ENCODE measurements around the gene SCP2D1. TPM values are rescaled to one million over a fixed set of nuclear protein-coding genes. Genes with fewer than 3 reads are reported as not detected.
A peak's percentile ranks its signal among the peaks of the same experiment; 100 is the strongest.

Gene SCP2D1
- total RNA-seq, 4 donors from 2014 or later: not detected

GRCh38 chr20:18837718-18838117, 24.1 kb downstream of the SCP2D1 start:
- no peak overlapping the region for H3K4me3 ChIP-seq
- H3K9me3 ChIP-seq: no peaks in the 10 kb centered on the region
- intact Hi-C loops (cut with DNase I): no loop called here
- no peak for DNase-seq (ENCODE audit: extremely low spot score)
- H3K27me3 ChIP-seq: no peaks in the 10 kb centered on the region
- H3K36me3 ChIP-seq: no peaks in the 10 kb centered on the region
- H3K4me1 ChIP-seq: peaks cover 0 to 3% (median under 1%) of the 10 kb centered on the region in 4 donors
- no peak for TF ChIP-seq POLR2A (IDR thresholded peaks at IDR 0.05; ENCODE audit: low read depth)
- TF ChIP-seq CTCF (IDR thresholded peaks at IDR 0.05): no peak
- no peak for TF ChIP-seq EP300 (IDR thresholded peaks at IDR 0.05)
- no peak for TF ChIP-seq POLR2AphosphoS5 (IDR thresholded peaks at IDR 0.05)
- WGBS: 78% methylated on average over 3 of the region's 3 CpGs
- no peak overlapping the region for H3K27ac ChIP-seq (replicated peaks in 1 of 4)

GRCh38 chr20:18839507-18840247, 26.1 kb downstream of the SCP2D1 start:
- intact Hi-C loops (cut with DNase I): no loop called here
- Histone ChIP-seq H3K4me1 (no peaks in the 10 kb centered on the region), H3K27me3 (no peaks in the 10 kb centered on the region), H3K4me3 (no peak overlapping the region), H3K36me3 (no peaks in the 10 kb centered on the region), H3K9me3 (no peaks in the 10 kb centered on the region), H3K27ac (replicated peaks in 1 of 4) (no peak overlapping the region)
- no peak for DNase-seq (ENCODE audit: extremely low spot score)
- TF ChIP-seq POLR2AphosphoS5 (IDR thresholded peaks at IDR 0.05) (no peak), EP300 (IDR thresholded peaks at IDR 0.05) (no peak)
- 82% methylated on average over 6 of the region's 6 CpGs for WGBS

GRCh38 chr20:18840248-18840645, 26.7 kb downstream of the SCP2D1 start:
- no peaks in the 10 kb centered on the region for H3K4me1 ChIP-seq
- no peak overlapping the region for H3K27ac ChIP-seq (replicated peaks in 1 of 4)
- H3K27me3 ChIP-seq: no peaks in the 10 kb centered on the region
- no peak overlapping the region for H3K4me3 ChIP-seq
- H3K9me3 ChIP-seq: no peaks in the 10 kb centered on the region
- WGBS: 93% methylated on average over 8 of the region's 8 CpGs
- H3K36me3 ChIP-seq: no peaks in the 10 kb centered on the region
- TF ChIP-seq POLR2AphosphoS5 (IDR thresholded peaks at IDR 0.05): no peak
- no peak for TF ChIP-seq CTCF (IDR thresholded peaks at IDR 0.05)
- TF ChIP-seq EP300 (IDR thresholded peaks at IDR 0.05): no peak
- no peak for DNase-seq (ENCODE audit: extremely low spot score)
- intact Hi-C loops (cut with DNase I): no loop called here

GRCh38 chr20:18845017-18845416, 31.4 kb downstream of the SCP2D1 start:
- Histone ChIP-seq H3K9me3 (no peaks in the 10 kb centered on the region), H3K36me3 (no peaks in the 10 kb centered on the region), H3K4me3 (no peak overlapping the region), H3K4me1 (no peaks in the 10 kb centered on the region), H3K27me3 (no peaks in the 10 kb centered on the region), H3K27ac (replicated peaks in 1 of 4) (no peak overlapping the region)
- DNase-seq (ENCODE audit: extremely low spot score): peak; percentile 89
- TF ChIP-seq POLR2AphosphoS5 (IDR thresholded peaks at IDR 0.05): no peak
- TF ChIP-seq POLR2A (IDR thresholded peaks at IDR 0.05; ENCODE audit: low read depth): no peak
- TF ChIP-seq EP300 (IDR thresholded peaks at IDR 0.05): no peak
- TF ChIP-seq CTCF (IDR thresholded peaks at IDR 0.05): no peak
- WGBS: 78% methylated on average over 5 of the region's 5 CpGs
- intact Hi-C loops (cut with DNase I): no loop called here

- H3K9me3 ChIP-seq: no peaks in the 10 kb centered on the region
- TF ChIP-seq POLR2AphosphoS5 (IDR thresholded peaks at IDR 0.05): no peak
- no peak for TF ChIP-seq POLR2A (IDR thresholded peaks at IDR 0.05; ENCODE audit: low read depth)
- no peak for TF ChIP-seq CTCF (IDR thresholded peaks at IDR 0.05)
- no peak for TF ChIP-seq EP300 (IDR thresholded peaks at IDR 0.05)
- WGBS: 82% methylated on average over 7 of the region's 7 CpGs
- peak; percentile 79 for DNase-seq (ENCODE audit: extremely low spot score)
- no peak overlapping the region for H3K4me3 ChIP-seq
- H3K36me3 ChIP-seq: no peaks in the 10 kb centered on the region
- no peaks in the 10 kb centered on the region for H3K4me1 ChIP-seq
- H3K27me3 ChIP-seq: no peaks in the 10 kb centered on the region
- H3K27ac ChIP-seq (replicated peaks in 1 of 4): no peak overlapping the region
- intact Hi-C loops (cut with DNase I): no loop called here
Observed at GRCh38 chr20:18847226-18847755, 33.7 kb downstream of the SCP2D1 start.

Measured in esophagus muscularis mucosa (tissue), 4 donors.